Measurements from ENCODE around the gene COL4A2.

DNA sequence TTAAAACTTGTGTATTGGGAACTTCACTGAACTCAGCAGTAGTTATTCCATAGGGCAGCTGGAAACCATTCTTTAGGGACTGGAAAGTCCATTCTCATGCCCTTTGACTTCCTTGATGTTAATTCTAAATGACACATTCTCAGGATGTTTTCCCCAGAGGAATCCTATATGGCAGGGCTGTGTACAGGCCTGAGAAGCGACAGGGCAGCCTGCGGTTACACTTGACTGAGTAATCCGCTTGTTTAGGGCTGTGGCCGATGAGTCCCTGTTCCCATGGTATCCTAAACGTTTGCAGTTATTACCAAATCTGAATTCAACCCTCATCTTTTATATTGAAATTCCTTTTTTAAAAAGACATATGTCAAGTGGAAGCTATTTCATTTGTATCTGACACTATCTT is 83.5 kb downstream of the COL4A2 start:
- TF ChIP-seq, protein P1, sequence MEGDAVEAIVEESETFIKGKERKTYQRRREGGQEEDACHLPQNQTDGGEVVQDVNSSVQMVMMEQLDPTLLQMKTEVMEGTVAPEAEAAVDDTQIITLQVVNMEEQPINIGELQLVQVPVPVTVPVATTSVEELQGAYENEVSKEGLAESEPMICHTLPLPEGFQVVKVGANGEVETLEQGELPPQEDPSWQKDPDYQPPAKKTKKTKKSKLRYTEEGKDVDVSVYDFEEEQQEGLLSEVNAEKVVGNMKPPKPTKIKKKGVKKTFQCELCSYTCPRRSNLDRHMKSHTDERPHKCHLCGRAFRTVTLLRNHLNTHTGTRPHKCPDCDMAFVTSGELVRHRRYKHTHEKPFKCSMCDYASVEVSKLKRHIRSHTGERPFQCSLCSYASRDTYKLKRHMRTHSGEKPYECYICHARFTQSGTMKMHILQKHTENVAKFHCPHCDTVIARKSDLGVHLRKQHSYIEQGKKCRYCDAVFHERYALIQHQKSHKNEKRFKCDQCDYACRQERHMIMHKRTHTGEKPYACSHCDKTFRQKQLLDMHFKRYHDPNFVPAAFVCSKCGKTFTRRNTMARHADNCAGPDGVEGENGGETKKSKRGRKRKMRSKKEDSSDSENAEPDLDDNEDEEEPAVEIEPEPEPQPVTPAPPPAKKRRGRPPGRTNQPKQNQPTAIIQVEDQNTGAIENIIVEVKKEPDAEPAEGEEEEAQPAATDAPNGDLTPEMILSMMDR (IDR thresholded peaks at IDR 0.05): no peak
- TF ChIP-seq POLR2A (IDR thresholded peaks at IDR 0.05): no peak

All from right lobe of liver (tissue), 4 donors.